Lower leg skin (tissue), 3 donors: ENCODE data around the gene ZNF644.

ENCODE experiments used
- POLR2A ChIP-seq, 2 donors: fragments of 450-650 bp; IDR thresholded peaks; one replicate each; pipeline ENCODE4 v1.6.1; 2016 to 2017; ENCODE audit warnings: antibody characterized with exemption in 2 of 2, mild to moderate bottlenecking in 1 of 2, moderate library complexity in 1 of 2
- TF ChIP-seq, protein P1 (sequence below), 3 donors: fragments of 450-650 bp; IDR thresholded peaks; one replicate each; pipeline ENCODE4 v1.5.1; 2016; ENCODE audit warnings: antibody characterized with exemption in 3 of 3, mild to moderate bottlenecking in 3 of 3, moderate library complexity in 2 of 3

DNA sequence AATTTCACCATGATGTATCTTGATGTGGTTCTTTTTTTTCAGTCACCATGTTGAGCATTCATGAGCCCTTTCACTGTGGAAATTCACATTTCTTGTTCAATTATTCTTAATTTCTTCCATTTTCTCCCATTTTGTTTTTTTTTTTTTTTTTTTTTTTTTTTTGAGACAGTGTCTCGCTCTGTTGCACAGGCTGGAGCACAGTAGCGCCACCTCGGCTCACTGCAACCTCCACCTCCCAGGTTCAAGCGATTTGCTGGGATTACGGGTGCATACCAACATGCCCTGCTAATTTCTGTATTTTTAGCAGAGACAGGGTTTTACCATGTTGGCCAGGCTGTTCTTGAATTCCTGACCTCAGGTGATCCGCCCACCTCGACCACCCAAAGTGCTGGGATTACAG, 14.7 kb downstream of the ZNF644 start:
- TF ChIP-seq, protein P1, sequence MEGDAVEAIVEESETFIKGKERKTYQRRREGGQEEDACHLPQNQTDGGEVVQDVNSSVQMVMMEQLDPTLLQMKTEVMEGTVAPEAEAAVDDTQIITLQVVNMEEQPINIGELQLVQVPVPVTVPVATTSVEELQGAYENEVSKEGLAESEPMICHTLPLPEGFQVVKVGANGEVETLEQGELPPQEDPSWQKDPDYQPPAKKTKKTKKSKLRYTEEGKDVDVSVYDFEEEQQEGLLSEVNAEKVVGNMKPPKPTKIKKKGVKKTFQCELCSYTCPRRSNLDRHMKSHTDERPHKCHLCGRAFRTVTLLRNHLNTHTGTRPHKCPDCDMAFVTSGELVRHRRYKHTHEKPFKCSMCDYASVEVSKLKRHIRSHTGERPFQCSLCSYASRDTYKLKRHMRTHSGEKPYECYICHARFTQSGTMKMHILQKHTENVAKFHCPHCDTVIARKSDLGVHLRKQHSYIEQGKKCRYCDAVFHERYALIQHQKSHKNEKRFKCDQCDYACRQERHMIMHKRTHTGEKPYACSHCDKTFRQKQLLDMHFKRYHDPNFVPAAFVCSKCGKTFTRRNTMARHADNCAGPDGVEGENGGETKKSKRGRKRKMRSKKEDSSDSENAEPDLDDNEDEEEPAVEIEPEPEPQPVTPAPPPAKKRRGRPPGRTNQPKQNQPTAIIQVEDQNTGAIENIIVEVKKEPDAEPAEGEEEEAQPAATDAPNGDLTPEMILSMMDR (IDR thresholded peaks at IDR 0.05), result no peak
- no peak for TF ChIP-seq POLR2A (IDR thresholded peaks at IDR 0.05)
